Endothelial cell of umbilical vein (primary cell): Measurements from ENCODE around the gene MBOAT1. TPM values are rescaled to one million over a fixed set of nuclear protein-coding genes. Genes with fewer than 3 reads are reported as not detected.

Source experiments
- BruUV-seq: library from RNA; stranded (reverse); fragments of 400-500 nt; replicated peaks from 2 replicates; lab custom pipeline; 2021; lab: Mats Ljungman, UMichigan
- CTCF ChIA-PET: fragments of 300-600, 350-600 bp; sonication (Branson Sonifier 250); formaldehyde crosslinking; loops from one replicate; lab custom pipeline; 2021; ENCODE audit warnings: antibody characterized with exemption, inconsistent platforms; lab: Charles Lee
- POLR2A ChIA-PET: fragments of 300-600, 350-600 bp; sonication (Branson Sonifier 250); formaldehyde crosslinking; loops from one replicate; lab custom pipeline; 2021; ENCODE audit warnings: antibody characterized with exemption, inconsistent platforms; lab: Charles Lee
- DNase-seq: peaks from one replicate; pipeline ENCODE4 v3.0.0-alpha.2; 2011; ENCODE audit warnings: low read depth, low spot score
- FAIRE-seq: peaks from 2 replicates; lab custom pipeline; 2011; peaks lifted over from hg19 to GRCh38; lab: Jason Lieb, UNC
- H2AFZ ChIP-seq: 2 replicates; pipeline ENCODE4 v1.6.0; 2012; ENCODE audit warnings: low read depth, low read length, control low read depth, inconsistent platforms
- H3K27ac ChIP-seq: 2 replicates; pipeline ENCODE4 v1.5.1; 2011; ENCODE audit warnings: low read depth, mild to moderate bottlenecking, control low read depth, low read length, moderate library complexity; ENCODE audit not compliant: insufficient read depth
- H3K27me3 ChIP-seq, 2 experiments: 2 replicates each; pipeline versions ENCODE4 v1.6.0 to v1.6.1; 2011; ENCODE audit warnings: low read length in 2 of 2, mixed read lengths in 1 of 2; ENCODE audit not compliant: control insufficient read depth in 2 of 2, insufficient read depth in 2 of 2
- H3K36me3 ChIP-seq, 2 experiments: 2 replicates in 1 of 2; 3 replicates in 1 of 2; pipeline ENCODE4 v1.5.1; 2011; ENCODE audit warnings: low read length in 2 of 2, mild to moderate bottlenecking in 1 of 2, moderate library complexity in 1 of 2; ENCODE audit not compliant: control insufficient read depth in 2 of 2, insufficient read depth in 2 of 2; ENCODE audit errors: extremely low read depth in 1 of 2
- H3K4me1 ChIP-seq: 3 replicates; pipeline ENCODE4 v1.5.1; 2011; ENCODE audit warnings: mild to moderate bottlenecking, low read length; ENCODE audit not compliant: control insufficient read depth, insufficient read depth; ENCODE audit errors: extremely low read depth
- H3K4me2 ChIP-seq: 2 replicates; pipeline ENCODE4 v1.6.1; 2011; ENCODE audit warnings: low read length, control low read depth, mixed read lengths; ENCODE audit not compliant: insufficient read depth
- H3K4me3 ChIP-seq, 3 experiments: fragments of 200-600 bp in 1 of 3; sonication (generic), shearing (Covaris generic) in 1 of 3; replicated peaks in 1 of 3; 2 replicates each; pipeline ENCODE4 v1.5.1; 2011 to 2016; ENCODE audit warnings: control low read depth in 3 of 3, low read length in 3 of 3, mild to moderate bottlenecking in 2 of 3, inconsistent platforms in 1 of 3, low read depth in 1 of 3, moderate library complexity in 1 of 3; ENCODE audit not compliant: insufficient read depth in 1 of 3
- H3K79me2 ChIP-seq: 2 replicates; pipeline ENCODE4 v1.6.0; 2012; ENCODE audit warnings: low read length, inconsistent platforms; ENCODE audit not compliant: control insufficient read depth, insufficient read depth
- H3K9ac ChIP-seq: replicated peaks from 2 replicates; pipeline ENCODE3; 2011; ENCODE audit warnings: low read length, control low read depth; ENCODE audit not compliant: insufficient read depth; ENCODE audit errors: extremely low read depth
- H3K9me1 ChIP-seq: replicated peaks from 3 replicates; pipeline ENCODE4 v1.6.0; 2011; ENCODE audit warnings: mild to moderate bottlenecking, low read length; ENCODE audit not compliant: control insufficient read depth, insufficient read depth; ENCODE audit errors: extremely low read depth
- H3K9me3 ChIP-seq: replicated peaks from 2 replicates; pipeline ENCODE4 v1.5.1; 2012; ENCODE audit warnings: low read length, inconsistent platforms; ENCODE audit not compliant: control insufficient read depth, insufficient read depth
- H4K20me1 ChIP-seq: replicated peaks from 2 replicates; pipeline ENCODE3; 2011; ENCODE audit warnings: mild to moderate bottlenecking, low read length; ENCODE audit not compliant: control insufficient read depth, insufficient read depth; ENCODE audit errors: extremely low read depth
- EZH2 ChIP-seq: IDR thresholded peaks from 2 replicates; pipeline ENCODE4 v1.6.1; 2012; ENCODE audit warnings: borderline replicate concordance, low read depth, mild to moderate bottlenecking, moderate library complexity, low read length, inconsistent platforms; ENCODE audit not compliant: severe bottlenecking
- FOS ChIP-seq: IDR thresholded peaks from 2 replicates; pipeline ENCODE4 v1.6.1; 2011; ENCODE audit warnings: mild to moderate bottlenecking, low read length, moderate library complexity, borderline replicate concordance; ENCODE audit not compliant: insufficient read depth
- GATA2 ChIP-seq: IDR thresholded peaks from 2 replicates; pipeline ENCODE4 v1.7.0; 2011; ENCODE audit warnings: low read depth, mild to moderate bottlenecking, moderate library complexity, mixed read lengths, low read length; ENCODE audit not compliant: insufficient read length, insufficient read depth
- JUN ChIP-seq: IDR thresholded peaks from 2 replicates; pipeline ENCODE4 v1.6.1; 2011; ENCODE audit warnings: borderline replicate concordance, low read depth; ENCODE audit not compliant: insufficient read length, insufficient read depth
- MYC ChIP-seq: IDR thresholded peaks from one replicate; pipeline ENCODE4 v1.6.1; 2011; ENCODE audit warnings: mild to moderate bottlenecking, low read depth, low read length
- POLR2A ChIP-seq: IDR thresholded peaks from 2 replicates; pipeline ENCODE4 v1.6.1; 2012; ENCODE audit warnings: low read depth, mild to moderate bottlenecking, control low read depth, low read length
- POLR2AphosphoS5 ChIP-seq: IDR thresholded peaks from 2 replicates; pipeline ENCODE4 v1.6.1; 2012; ENCODE audit warnings: low read depth, mild to moderate bottlenecking, control low read depth, low read length, moderate library complexity; ENCODE audit not compliant: insufficient read depth
- dilution Hi-C: fragments of 300-500 bp; cut with MboI; formaldehyde crosslinking; loops from one replicate; pipeline ENCODE4 v1.15.0; 2019; ENCODE audit warnings: low sequenced_read_pairs; ENCODE audit not compliant: extremely low pct_ligation_motif_present
- intact Hi-C: fragments of 100-400 bp; cut with micrococcal nuclease; formaldehyde crosslinking; loops from one replicate; pipeline ENCODE4 v1.10.0; 2022
- polyA plus RNA-seq, 4 experiments: library from polyadenylated mRNA; depleted of rRNA in 3 of 4; stranded (reverse) in 3 of 4; unstranded in 1 of 4; fragments of >200 nt; gene quantifications; 2 replicates each; pipeline versions ENCODE4 v1.2.1 to v1.2.3, GENCODE V29; 2011 to 2012; ENCODE audit warnings: missing spikeins in 1 of 4
- total RNA-seq: library from RNA; stranded (reverse); gene quantifications from 2 replicates; pipeline ENCODE4 v1.2.3, GENCODE V29; 2021
- TF ChIP-seq, protein P1 (sequence below), 2 donors: IDR thresholded peaks; 1 replicate in 1 of 2; 2 replicates in 1 of 2; pipeline ENCODE4 v1.5.1; 2011; ENCODE audit warnings: low read length in 2 of 2, mild to moderate bottlenecking in 2 of 2, moderate library complexity in 2 of 2, control low read depth in 1 of 2, inconsistent platforms in 1 of 2, low read depth in 1 of 2; ENCODE audit not compliant: insufficient read depth in 1 of 2; ENCODE audit errors: extremely low read depth in 1 of 2
- TF ChIP-seq, protein P2 (sequence below): IDR thresholded peaks from 2 replicates; pipeline ENCODE4 v1.6.1; 2011; ENCODE audit not compliant: insufficient read depth, insufficient read length

Gene MBOAT1
- total and polyA plus RNA-seq, 2 donors (not counting 3 experiments of a cell fraction or from before 2014, with no cell fraction given): 2.1 to 5.4 TPM

DNA sequence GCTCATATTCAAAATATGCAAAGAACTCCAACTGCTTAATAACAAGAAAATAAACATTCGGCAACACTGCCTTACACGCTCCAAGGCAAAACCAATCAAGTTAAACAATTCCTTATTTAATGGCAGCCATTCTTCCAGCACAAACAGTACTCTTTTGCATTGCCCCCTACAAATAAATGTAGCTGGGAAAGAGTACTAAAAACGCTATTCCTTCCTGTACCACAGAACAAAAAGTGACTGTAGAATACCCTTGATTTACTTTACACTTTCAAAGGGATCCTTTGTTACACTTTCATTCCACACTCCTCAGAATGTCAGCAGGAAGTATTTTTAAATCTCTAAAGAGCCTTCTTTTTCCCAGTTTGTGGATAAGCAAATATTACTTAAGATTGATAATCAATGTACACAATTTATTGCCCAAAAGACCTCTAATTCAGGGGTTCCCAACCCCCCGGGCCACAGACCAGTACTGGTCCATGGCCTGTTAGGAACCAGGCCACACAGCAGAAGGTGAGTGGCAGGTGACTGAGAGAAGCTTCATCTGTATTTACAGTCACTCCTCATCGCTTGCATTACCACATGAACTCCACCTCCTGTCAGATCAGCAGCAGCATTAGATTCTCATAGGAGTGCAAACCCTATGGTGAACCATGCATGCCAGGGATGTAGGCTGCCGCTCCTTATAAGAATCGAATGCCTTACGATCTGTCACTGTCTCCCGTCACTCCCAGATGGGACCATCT, 51.6 kb downstream of the MBOAT1 start:
- Histone ChIP-seq H3K9ac (no peak overlapping the region), H3K4me2 (no peak overlapping the region), H4K20me1 (no peaks in the 10 kb centered on the region), H3K27ac (no peak overlapping the region), H3K4me3 (no peak overlapping the region), H3K36me3 (no peaks in the 10 kb centered on the region), H3K27me3 (no peaks in the 10 kb centered on the region), H3K79me2 (no peaks in the 10 kb centered on the region), H3K9me3 (no peaks in the 10 kb centered on the region), H3K9me1 (no peaks in the 10 kb centered on the region), H2AFZ (no peak overlapping the region), H3K4me1 (no peaks in the 10 kb centered on the region)
- POLR2A ChIA-PET: no interaction called here
- no TSS peak for BruUV-seq
- FAIRE-seq: no peak
- dilution Hi-C loops: no loop called here
- CTCF ChIA-PET: no interaction called here
- intact Hi-C loops: no loop called here
- DNase-seq: no peak
- TF ChIP-seq JUN (no peak), GATA2 (no peak), MYC (no peak), FOS (no peak), POLR2AphosphoS5 (no peak), EZH2 (no peak), POLR2A (no peak)
- TF ChIP-seq, protein P1, sequence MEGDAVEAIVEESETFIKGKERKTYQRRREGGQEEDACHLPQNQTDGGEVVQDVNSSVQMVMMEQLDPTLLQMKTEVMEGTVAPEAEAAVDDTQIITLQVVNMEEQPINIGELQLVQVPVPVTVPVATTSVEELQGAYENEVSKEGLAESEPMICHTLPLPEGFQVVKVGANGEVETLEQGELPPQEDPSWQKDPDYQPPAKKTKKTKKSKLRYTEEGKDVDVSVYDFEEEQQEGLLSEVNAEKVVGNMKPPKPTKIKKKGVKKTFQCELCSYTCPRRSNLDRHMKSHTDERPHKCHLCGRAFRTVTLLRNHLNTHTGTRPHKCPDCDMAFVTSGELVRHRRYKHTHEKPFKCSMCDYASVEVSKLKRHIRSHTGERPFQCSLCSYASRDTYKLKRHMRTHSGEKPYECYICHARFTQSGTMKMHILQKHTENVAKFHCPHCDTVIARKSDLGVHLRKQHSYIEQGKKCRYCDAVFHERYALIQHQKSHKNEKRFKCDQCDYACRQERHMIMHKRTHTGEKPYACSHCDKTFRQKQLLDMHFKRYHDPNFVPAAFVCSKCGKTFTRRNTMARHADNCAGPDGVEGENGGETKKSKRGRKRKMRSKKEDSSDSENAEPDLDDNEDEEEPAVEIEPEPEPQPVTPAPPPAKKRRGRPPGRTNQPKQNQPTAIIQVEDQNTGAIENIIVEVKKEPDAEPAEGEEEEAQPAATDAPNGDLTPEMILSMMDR (IDR thresholded peaks at IDR 0.05; ENCODE audit: extremely low read depth in 1 of 2, insufficient read depth in 1 of 2, low read depth in 1 of 2, low read length in 2 of 2): no peak
- TF ChIP-seq, protein P2, sequence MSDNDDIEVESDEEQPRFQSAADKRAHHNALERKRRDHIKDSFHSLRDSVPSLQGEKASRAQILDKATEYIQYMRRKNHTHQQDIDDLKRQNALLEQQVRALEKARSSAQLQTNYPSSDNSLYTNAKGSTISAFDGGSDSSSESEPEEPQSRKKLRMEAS: no peak
